Stomach (tissue), 4 donors: Measurements from ENCODE around the gene JPH2.

ENCODE experiments used
- EP300 ChIP-seq: sonication (generic); formaldehyde crosslinking; IDR thresholded peaks from one replicate; pipeline ENCODE4 v1.6.1; 2017; ENCODE audit warnings: antibody characterized with exemption
- POLR2A ChIP-seq, 4 donors: fragments of 450-650 bp; IDR thresholded peaks; one replicate each; pipeline ENCODE4 v1.6.1; 2016; ENCODE audit warnings: antibody characterized with exemption in 4 of 4, control low read depth in 2 of 4, mild to moderate bottlenecking in 1 of 4, moderate library complexity in 1 of 4
- POLR2AphosphoS5 ChIP-seq, 3 donors: sonication (generic); formaldehyde crosslinking; IDR thresholded peaks; one replicate each; pipeline ENCODE4 v1.6.1; 2016; ENCODE audit warnings: antibody characterized with exemption in 3 of 3
- TF ChIP-seq, protein P1 (sequence below), 7 experiments: fragments of 450-650 bp in 4 of 7; fragments of 200-600 bp in 3 of 7; sonication (generic) in 3 of 7; IDR thresholded peaks; one replicate each; pipeline ENCODE4 v1.5.1; 2016 to 2019; ENCODE audit warnings: antibody characterized with exemption in 7 of 7, control low read depth in 2 of 7, mild to moderate bottlenecking in 1 of 7

DNA sequence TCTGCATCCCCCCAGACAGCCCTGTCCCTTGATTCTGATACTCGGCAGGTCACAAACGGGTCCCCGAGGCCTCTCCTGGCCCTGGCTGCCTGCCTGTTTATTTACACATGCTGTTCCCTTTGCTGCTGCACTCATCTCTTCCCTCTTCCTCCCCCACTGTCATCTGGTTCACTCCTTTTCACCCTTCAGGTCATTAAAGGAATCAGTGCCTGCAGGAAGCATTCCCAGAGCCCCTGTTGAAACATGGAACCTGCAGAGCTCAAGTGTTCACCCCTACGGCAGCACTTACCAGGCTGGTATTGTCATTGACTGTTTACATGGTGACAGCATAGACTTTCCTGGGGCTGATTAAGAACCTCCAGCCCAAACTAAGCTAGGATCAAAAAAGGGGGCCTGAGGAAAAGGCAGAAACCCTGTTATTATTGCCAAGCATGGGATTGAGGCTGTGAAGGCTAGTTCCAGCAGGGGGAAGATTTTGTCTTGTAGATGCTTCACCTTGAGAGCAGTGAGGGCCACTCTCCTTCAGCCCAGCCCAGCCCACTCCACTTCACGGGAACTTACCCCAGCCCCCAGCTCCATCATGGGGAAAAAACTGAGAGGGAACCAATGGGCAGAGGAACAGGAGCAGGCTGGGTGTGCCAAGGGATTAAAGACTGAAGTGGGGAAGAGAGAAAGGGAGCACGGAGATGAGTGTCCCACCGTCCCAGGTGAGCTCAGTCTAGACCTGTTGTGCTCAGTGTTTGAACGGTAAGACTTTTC is 73.2 kb downstream of the JPH2 start:
- TF ChIP-seq, protein P1, sequence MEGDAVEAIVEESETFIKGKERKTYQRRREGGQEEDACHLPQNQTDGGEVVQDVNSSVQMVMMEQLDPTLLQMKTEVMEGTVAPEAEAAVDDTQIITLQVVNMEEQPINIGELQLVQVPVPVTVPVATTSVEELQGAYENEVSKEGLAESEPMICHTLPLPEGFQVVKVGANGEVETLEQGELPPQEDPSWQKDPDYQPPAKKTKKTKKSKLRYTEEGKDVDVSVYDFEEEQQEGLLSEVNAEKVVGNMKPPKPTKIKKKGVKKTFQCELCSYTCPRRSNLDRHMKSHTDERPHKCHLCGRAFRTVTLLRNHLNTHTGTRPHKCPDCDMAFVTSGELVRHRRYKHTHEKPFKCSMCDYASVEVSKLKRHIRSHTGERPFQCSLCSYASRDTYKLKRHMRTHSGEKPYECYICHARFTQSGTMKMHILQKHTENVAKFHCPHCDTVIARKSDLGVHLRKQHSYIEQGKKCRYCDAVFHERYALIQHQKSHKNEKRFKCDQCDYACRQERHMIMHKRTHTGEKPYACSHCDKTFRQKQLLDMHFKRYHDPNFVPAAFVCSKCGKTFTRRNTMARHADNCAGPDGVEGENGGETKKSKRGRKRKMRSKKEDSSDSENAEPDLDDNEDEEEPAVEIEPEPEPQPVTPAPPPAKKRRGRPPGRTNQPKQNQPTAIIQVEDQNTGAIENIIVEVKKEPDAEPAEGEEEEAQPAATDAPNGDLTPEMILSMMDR (IDR thresholded peaks at IDR 0.05) = no peak
- no peak for TF ChIP-seq POLR2AphosphoS5 (IDR thresholded peaks at IDR 0.05)
- TF ChIP-seq POLR2A (IDR thresholded peaks at IDR 0.05) = no peak
- no peak for TF ChIP-seq EP300
